ENCODE data around the gene SYNE1.

Gene SYNE1

DNA sequence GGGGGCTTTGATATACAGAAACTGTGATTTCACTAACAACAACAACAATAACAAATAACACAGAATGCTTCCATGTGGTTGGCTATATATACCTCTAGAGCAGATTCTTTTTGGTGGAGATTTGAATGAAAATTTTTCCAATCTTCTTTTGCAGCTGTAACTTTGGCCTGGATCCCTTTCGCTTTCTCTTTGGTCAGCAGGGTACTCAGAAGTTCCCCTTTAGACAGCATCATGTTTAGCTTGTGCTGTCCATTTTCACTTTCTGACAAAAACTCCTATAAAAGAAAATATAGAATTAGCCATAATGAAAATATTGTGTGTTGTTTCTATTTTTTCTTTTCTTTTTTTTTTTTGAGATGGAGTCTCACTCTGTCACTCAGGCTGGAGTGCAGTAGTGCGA is 264.2 kb downstream of the SYNE1 start:
- Histone ChIP-seq H3K4me1 (ENCODE audit: control insufficient read depth in 1 of 2, insufficient read depth in 1 of 2, low read depth in 1 of 2, low read length in 1 of 2) (no peaks in the 10 kb centered on the region), H3K4me3 (ENCODE audit: low read depth in 1 of 2, low read length in 1 of 2) (no peak overlapping the region), H3K27ac (no peak overlapping the region), H3K36me3 (peaks cover 82% of the 10 kb centered on the region), H3K9me3 (no peaks in the 10 kb centered on the region), H3K27me3 (no peaks in the 10 kb centered on the region)
- TF ChIP-seq, protein P1, sequence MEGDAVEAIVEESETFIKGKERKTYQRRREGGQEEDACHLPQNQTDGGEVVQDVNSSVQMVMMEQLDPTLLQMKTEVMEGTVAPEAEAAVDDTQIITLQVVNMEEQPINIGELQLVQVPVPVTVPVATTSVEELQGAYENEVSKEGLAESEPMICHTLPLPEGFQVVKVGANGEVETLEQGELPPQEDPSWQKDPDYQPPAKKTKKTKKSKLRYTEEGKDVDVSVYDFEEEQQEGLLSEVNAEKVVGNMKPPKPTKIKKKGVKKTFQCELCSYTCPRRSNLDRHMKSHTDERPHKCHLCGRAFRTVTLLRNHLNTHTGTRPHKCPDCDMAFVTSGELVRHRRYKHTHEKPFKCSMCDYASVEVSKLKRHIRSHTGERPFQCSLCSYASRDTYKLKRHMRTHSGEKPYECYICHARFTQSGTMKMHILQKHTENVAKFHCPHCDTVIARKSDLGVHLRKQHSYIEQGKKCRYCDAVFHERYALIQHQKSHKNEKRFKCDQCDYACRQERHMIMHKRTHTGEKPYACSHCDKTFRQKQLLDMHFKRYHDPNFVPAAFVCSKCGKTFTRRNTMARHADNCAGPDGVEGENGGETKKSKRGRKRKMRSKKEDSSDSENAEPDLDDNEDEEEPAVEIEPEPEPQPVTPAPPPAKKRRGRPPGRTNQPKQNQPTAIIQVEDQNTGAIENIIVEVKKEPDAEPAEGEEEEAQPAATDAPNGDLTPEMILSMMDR (IDR thresholded peaks at IDR 0.05): no peak

DNA sequence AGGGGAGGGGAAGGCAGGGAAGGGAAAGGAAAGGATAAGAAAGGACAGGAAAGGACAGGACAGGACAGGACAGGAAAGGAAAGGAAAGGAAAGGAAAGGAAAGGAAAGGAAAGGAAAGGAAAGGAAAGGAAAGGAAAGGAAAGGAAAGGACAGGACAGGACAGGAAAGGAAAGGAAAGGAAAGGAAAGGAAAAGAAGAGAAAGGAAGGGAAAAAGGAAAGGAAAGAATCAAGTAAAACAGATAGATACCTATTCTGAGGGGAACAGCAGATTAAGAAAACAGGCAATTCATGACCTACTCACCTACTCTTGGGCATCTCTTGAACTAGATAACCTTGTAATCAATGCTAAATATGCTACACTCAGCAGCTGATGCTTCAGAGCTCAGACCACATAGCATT is 265.4 kb downstream of the SYNE1 start:
- Histone ChIP-seq H3K27ac (no peak overlapping the region), H3K4me3 (ENCODE audit: low read depth in 1 of 2, low read length in 1 of 2) (no peak overlapping the region), H3K4me1 (ENCODE audit: control insufficient read depth in 1 of 2, insufficient read depth in 1 of 2, low read depth in 1 of 2, low read length in 1 of 2) (no peaks in the 10 kb centered on the region), H3K27me3 (no peaks in the 10 kb centered on the region), H3K9me3 (no peaks in the 10 kb centered on the region), H3K36me3 (peaks cover 89% of the 10 kb centered on the region)
- TF ChIP-seq, protein P1 (IDR thresholded peaks at IDR 0.05): no peak

DNA sequence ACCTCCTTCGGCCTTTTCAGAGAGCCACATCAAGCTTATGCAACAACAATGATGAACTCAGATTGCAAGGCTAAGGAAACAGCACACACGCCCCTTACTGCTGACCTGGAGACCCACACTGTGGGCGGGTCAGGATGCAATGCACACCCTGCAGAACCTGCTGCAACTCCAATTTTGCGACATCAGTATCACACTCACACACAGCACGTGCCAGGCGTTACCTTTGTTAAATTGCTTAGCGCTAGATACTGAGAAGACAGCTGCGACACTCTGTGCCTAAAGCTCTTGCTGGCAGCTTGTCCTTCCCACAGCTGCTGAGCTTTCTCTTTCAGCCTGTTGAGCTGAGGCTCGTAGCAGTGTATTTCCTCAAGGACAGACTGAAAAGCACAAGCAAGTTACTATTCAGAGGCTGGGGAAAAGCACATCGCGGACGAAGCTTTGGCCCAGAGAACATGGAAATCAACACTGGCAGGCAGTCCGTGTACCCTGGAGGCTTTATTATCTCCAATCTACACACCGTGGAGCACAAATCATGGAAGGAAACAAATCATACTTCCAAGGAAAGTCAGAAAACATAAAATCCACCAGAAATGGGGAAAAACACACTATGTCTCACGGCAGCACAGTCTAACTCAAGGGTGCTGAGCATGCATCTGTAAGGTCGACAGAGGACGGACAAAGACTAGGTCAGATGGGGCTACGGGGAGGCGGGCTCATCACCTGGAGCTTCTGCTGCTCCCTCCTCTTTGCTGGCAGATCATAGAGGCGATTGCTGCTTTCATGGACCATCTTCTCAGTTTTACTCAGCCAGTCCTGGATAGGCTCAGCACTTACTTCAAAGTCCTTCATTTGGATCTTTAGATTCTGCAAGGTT is 268.2 kb downstream of the SYNE1 start:
- no peaks in the 10 kb centered on the region for H3K9me3 ChIP-seq
- peaks cover 89% of the 10 kb centered on the region for H3K36me3 ChIP-seq
- no peak overlapping the region for H3K27ac ChIP-seq
- no peaks in the 10 kb centered on the region for H3K27me3 ChIP-seq
- no peaks in the 10 kb centered on the region for H3K4me1 ChIP-seq (ENCODE audit: control insufficient read depth in 1 of 2, insufficient read depth in 1 of 2, low read depth in 1 of 2, low read length in 1 of 2)
- no peak overlapping the region for H3K4me3 ChIP-seq (ENCODE audit: low read depth in 1 of 2, low read length in 1 of 2)
- TF ChIP-seq, protein P1 (IDR thresholded peaks at IDR 0.05): no peak

DNA sequence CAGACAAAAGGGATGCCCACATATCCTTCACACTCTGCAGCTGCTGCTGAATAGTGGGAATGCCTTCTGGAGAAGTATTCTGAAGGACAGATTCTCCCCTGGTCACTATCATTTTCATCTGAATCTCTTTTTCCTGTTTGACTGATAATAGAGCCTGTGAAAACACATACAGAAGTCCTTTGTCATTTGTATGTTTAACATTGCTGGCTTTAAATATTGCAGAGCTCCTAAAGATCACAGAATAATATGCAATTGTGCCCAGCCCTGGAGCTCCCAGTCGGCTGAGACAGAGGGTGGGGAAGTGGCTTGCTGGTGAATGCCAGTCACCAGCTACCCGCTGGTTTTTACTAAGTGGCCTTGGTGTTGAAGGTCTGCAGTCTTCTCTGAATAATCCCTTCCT is 272.3 kb downstream of the SYNE1 start:
- Histone ChIP-seq H3K27ac (no peak overlapping the region), H3K4me3 (ENCODE audit: low read depth in 1 of 2, low read length in 1 of 2) (no peak overlapping the region), H3K27me3 (no peaks in the 10 kb centered on the region), H3K36me3 (peaks cover 96% of the 10 kb centered on the region), H3K4me1 (ENCODE audit: control insufficient read depth in 1 of 2, insufficient read depth in 1 of 2, low read depth in 1 of 2, low read length in 1 of 2) (no peaks in the 10 kb centered on the region), H3K9me3 (no peaks in the 10 kb centered on the region)
- TF ChIP-seq, protein P1 (IDR thresholded peaks at IDR 0.05): no peak

DNA sequence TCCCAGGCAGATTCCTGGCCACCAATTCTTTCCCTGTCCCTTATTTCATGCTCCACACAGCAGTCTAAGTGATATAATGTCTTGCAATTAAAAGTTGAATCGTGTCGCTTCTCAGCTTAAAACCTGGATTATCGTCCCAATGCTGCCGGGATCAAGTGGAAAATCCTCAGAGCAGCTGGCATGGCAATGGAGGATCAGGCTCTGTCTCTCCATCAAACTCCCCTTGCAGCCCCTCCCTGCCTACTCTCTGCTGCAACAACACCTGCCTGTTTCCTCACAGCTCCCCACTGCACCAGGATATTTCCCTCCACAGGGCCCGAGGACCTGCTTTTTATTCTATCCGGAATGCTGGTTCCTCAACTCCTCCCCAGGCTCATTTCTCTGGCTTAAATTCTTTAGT is 277.1 kb downstream of the SYNE1 start:
- TF ChIP-seq, protein P1 (IDR thresholded peaks at IDR 0.05): no peak
- Histone ChIP-seq H3K9me3 (no peaks in the 10 kb centered on the region), H3K4me3 (ENCODE audit: low read depth in 1 of 2, low read length in 1 of 2) (no peak overlapping the region), H3K4me1 (ENCODE audit: control insufficient read depth in 1 of 2, insufficient read depth in 1 of 2, low read depth in 1 of 2, low read length in 1 of 2) (peaks cover 0 to 6% of the 10 kb centered on the region in 2 experiments), H3K27me3 (no peaks in the 10 kb centered on the region), H3K27ac (no peak overlapping the region), H3K36me3 (peaks cover 89% of the 10 kb centered on the region)

All from neutrophil (primary cell).